Measurements from ENCODE around the gene LHX5.

DNA sequence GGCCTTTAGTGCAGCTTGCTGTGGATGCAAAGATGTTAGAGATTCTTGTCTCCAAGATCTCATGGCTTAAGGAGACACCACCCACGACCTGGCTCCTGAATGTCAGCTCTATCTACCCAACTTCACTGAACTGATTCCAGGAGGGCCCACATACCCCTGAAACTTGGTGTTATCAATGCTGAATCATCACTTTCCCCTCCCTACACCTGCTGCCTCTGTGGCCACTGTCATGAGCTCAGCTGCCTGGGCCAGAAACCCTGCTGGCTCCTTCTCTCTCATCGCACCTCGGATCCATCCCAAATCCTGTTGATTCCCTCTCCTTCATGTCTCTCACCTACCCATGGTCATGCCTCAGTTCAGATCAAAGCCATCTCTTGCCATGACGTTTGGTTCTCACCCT, 15.1 kb upstream of the LHX5 start:
- TF ChIP-seq POLR2A (IDR thresholded peaks at IDR 0.05; ENCODE audit: low read depth, low read length) (no peak), SPI1 (IDR thresholded peaks at IDR 0.05; ENCODE audit: low read depth, low read length) (no peak)

Measured in GM12891 (cell line).